HG02970 (cell line): ENCODE results near the gene GNL3.

Experiments
- ATAC-seq: cut with Tn5 transposase; IDR thresholded peaks from one replicate; pipeline ENCODE4 v1.9.1; 2021; ENCODE audit warnings: mild to moderate bottlenecking, moderate library complexity, moderate number of reproducible peaks; ENCODE audit not compliant: unreplicated experiment, low FRiP score

The GNL3 gene

DNA sequence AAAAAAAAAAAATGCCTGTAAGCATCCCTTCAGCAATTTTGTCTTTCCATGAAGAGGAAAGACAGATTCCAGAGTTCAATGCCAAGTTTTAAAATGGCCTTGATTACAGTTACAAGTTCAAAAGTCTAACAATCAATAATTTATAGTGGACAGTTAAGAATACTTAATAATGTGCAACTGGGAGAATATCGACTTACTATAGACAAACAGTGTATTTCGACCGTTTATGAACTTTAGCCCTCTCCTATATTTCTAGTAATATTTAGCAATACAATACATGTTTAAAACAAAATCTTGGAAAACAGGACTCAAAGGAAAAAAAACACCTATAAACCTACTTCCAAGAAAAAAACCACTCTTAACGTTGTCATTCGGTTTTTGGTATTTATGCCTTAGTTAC is 1.6 kb upstream of the GNL3 start:
- ATAC-seq, result no peak

DNA sequence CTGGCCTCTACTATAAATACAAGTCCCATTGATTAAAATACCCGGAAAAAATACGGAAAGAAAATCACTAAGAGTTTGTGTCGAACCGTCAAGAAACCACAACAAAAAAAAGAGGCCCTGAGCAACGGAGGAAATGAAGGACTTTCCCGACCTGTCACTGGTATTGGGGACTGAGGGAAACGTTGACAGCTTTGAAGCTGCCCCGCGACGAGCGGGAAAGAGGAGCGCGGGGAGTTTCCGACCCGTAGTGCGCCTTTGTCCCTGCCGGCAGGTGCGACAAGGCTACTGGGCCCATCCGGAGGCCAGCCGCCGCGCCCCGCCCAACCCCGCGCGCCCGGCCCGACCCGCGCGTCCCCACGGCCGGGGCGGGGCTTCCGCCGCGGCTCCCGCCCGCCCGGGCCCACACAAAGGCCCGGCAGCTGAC is 535 bp upstream of the GNL3 start:
- ATAC-seq, result peak; percentile 83

DNA sequence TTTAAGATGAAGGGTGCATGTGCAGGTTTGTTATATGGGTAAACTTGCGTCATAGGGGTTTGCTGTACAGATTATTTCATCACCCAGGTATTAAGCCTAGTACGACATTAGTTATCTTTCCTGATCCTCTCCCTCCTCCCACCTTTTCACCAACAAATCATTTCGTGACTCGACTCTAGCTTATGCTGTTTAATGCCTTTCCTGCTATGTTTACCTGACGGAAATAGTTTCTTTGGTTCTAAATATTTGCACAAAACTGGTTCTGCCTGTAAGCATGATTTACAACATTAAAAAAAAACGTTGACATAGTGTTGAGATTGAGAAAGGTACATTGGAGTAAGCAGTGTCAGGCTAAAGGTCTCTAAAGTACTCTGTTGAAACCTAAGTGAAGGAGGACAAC is 2.4 kb downstream of the GNL3 start:
- no peak for ATAC-seq

DNA sequence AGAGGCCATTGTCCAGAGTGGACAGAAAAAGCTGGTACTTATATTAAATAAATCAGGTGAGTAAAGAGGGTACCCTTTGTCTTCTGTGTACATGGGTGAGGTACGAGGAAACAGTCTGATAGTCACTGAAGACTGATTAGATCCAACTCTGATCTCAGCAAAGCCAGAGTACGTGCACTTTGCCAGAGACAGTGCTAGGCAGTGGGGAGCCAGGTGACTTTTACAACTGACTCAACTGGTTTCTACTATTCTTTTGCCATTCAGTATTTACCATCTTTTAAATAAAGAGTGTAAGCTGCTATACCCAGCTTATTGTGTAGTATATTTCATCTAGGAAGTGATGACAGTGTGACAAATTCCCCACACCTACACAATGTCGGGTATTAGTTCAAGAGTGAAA is 3.3 kb downstream of the GNL3 start:
- ATAC-seq, result no peak

DNA sequence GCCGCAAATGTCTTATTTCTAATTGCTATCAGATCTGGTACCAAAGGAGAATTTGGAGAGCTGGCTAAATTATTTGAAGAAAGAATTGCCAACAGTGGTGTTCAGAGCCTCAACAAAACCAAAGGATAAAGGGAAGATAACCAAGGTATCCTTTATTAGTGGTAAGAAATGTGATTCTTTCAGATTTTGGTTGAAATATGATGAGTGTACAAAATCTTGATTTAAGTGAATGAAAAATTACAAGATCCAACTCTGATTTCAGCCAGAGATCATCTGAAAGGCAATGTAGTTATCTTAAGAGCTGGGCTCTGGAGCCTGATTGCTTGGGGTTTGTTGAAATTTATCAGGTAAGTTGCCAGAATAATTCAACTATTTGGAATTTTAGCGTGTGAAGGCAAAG is 4.7 kb downstream of the GNL3 start:
- no peak for ATAC-seq

DNA sequence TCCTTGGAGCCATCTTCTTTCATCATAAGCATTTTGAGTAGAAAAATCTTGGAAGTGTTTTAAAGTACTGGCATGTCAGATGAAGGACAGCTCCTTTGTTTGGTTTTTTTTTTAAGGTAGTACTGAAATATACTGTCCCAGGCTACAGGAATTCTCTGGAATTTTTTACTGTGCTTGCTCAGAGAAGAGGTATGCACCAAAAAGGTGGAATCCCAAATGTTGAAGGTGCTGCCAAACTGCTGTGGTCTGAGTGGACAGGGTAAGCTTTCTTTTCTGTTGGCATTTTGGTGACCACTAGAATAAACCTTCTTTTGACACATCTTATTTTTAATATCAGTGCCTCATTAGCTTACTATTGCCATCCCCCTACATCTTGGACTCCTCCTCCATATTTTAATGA is 7.2 kb downstream of the GNL3 start:
- ATAC-seq, result no peak

DNA sequence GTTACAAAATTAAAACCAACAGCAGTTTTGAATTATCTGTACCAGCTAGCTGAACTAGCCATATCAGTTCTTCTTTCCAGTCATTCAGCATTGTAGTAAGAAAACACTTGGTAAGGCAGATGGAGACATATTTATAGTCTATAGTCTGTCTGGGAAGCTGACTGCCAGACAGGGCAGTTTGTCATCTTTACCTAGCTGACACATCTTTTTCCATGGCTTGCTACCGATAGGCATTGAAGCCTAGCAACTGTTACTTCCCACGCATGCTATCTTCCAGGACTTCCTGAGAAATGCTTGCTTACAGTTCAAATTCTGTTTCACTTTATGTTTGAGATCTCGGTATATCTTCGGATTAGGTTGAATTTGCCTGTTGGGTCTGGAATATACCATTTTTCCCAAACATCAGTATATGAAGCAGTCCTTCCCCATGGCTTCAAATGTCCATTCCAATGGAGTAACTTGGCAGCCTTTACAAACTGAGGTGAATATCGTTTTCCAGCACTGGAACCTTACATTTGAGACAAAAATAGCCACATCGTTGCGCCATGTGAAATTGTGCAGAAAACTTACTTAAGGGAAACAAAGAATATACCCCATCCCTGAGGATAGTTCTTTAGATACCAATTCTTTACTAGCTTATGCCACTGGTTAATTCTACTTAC is 8.8 kb downstream of the GNL3 start:
- no peak for ATAC-seq

DNA sequence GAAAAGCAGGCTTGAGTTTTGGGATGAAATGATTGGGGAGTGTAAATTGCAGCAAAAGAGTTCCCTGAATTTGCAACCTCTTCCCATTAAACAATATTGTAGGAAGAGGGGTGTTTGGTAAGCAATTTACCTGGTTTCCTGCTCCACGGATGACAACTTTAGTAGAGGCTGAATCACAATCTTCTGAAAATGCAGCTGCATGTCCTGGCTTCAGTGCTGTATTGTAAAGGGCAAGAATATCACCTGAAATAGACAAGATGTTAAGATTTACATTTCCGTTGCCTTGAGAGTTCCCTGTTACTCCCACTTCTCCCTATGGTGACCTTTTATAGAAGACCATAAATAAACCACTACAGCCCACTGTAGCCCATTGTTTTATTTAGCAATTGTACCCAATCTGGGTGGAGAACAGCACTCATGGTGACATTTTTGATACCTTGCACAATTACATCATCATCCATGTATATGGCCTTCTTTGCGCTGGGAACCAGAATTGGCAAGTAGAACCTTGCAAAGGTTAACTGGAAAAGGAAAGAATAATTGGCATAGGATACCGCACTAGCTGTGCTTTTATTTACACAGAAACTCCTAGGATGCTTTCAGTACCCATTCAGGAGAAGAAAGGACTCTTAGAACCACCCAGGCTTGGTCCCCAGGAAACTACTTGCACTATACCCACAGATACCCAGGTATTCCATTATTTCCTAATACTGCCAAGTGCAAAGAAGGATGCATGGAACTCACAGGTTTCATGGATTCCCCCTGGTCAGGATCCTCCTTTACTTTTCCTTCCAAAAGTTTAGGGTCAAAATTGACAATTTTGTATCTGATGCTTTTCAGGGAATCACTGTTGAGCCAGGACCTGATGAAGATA is 10.2 kb downstream of the GNL3 start:
- ATAC-seq, result no peak

DNA sequence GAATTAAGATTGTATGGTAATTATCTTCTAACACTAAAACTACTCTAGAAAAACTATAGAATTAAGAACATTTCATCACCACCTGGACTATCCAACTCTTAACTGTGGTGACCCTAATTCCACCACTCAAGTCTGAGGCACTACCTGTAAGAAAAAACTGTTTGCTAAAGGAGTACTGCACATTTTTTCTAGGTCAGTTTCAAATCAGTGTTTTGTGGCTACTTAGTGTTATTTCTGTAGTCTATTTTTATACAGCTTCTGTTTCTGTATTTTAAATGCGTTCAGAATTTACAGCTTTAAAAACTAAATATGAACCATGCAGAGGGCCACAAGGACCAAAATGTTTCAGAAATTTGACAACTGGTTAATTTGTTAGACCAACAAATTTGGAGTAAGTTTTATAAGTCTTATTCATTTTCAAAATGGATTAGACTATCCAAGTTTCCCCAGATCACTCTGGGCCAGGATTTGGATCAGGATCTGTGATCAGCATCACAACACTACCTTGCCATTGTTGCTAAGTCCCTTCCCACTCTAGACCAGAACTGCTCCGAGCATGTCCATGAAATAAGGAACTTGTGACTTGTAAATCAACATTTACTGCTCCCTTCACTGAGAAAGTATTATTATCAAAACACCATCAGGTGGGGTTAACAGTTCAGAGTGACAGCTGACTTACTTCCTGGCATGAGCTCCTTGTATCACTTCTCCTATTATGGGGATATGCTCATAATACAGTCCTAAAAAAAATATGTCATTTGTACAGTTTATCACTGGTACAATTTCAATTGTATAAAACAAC is 11.2 kb downstream of the GNL3 start:
- no peak for ATAC-seq

DNA sequence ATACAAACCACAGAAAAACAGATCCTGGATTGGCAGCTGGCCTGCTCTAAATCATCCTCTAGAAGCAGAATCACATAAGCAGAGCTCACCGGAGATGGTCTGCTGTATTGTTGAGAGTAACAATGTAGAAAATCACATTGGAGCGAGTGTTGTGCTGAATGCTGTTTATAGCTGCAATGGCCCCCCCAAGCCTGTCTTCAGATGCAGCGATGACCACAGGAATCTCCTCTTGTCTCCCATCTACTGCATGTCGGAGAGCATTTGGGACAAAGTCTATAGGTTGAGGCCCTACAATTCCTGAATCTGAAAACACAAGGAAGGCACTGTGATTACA is 11.8 kb downstream of the GNL3 start:
- no peak for ATAC-seq

DNA sequence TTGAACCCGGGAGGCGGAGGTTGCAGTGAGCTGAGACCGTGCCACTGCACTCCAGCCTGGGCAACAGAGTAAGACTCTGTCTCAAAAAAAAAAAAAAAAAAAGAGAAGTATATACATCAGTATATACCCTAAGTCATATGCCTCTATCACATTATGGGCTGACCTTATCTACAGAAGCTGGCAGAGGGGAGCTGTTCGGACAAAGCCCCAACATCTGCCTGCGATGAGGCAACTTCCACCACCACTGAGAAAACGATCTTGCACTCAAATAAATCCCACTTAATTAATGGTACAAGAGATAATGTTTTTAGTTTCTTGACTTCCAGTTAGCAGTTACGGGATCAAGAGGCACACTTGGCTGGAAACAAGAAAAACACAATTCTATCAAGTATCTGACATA is 17.5 kb downstream of the GNL3 start:
- ATAC-seq, result no peak

DNA sequence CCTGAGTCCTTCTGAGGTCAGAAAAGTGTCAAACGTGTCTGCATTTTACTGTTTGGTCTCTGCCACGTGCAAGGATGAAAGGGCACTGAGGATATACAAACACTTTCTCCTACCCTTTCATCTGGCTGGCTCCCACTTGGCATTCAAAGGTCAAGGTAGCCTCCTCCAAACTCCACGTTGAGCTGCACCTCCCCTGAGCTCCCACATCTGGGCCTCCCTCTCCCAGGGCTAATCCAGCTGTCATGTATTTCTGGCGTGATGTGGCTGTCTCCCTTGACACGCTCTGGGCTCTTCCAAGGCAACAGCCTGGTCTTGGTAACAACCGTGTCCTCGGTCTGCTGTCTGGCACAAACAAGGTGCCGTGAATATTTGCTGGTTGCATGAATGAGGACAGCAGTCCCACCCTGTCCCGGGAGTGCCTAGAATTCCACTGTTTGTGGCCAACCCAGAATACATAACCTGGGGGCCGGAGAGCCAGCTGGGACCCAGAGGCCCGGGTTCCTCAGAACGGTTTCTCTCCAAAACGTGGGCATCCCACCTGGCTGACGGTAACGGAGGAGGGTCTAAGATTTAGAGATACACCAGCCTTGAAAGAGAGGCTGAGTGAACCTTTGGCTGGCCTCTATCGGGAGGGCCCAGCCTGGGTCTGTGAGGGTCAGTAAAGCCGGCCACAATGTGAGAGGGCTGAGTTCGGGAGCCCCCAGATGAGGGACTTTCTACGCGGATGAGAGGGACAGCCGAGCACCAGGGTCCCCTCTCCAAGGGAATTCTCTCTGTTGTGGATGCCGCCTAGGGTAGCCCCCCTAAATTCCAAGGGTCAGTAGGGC is 19.0 kb downstream of the GNL3 start:
- no peak for ATAC-seq

DNA sequence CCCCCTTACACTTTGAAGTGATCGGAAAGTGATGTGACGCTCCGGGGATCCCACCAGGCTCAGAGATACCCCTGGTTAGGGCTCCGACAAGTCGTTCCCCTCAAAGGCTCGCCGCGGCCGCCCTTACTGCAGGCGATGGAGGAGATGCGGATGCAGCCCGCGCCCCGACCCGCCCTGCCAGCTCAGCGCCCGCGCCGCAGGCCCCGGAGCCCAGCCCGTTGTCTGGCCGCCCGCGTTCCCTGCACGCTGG is 19.5 kb downstream of the GNL3 start:
- ATAC-seq, result no peak

DNA sequence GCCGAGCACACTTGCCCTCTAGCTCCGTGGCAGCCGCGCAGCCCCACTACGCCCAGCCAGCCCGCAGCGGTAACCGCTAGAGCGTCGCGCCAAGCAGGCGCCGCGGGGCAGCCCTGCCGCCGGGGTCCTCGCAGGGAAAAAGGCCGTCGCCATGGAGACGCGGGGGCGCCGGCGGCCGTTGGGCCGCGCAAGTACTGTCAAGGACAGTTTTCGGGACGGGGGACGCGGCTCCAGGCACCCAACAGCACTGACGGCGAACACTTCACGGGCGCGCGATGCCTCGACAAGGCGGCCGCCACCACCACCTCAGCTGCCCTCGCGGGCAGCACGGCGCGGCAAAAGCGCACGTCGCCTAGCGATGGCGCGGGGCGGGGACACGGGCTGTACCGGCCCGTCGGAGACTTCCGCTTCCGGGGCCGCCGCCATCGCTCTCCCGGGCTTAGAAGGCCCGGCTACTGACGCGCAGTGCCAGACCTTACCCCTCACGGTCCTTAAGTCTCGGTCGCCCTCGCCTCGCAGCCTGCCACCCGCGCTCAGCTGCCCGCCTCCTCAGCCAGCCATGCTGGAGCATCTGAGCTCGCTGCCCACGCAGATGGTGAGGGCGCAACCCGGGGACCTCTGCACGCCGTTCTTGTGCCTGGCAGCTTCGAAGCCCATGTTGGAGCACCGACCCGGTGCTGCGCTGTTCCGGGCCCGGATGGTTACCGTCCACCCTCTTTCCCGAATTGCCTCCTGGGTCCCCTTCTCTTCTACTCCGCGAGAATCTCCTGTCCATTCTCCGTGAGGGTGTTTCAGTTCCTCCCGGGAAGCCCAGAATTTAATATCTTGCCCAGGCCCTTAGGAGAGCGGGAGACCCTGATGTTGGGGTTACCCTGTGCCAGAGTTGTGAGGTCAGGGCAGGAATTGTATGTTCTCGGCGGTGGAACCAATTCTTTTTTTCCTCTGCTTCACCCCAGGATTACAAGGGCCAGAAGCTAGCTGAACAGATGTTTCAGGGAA is 20.2 kb downstream of the GNL3 start, which contains the start of the genes GLT8D1 and SPCS1:
Gene GLT8D1 (minus strand): TSS at position 104 of the 999 bp plus-strand sequence. CDS start 5,331 bp downstream, outside the sequence.
Gene SPCS1 (plus strand): TSS at position 419 of the 999 bp plus-strand sequence. CDS start 141 bp downstream, at position 560.
- peak; percentile 71 for ATAC-seq

DNA sequence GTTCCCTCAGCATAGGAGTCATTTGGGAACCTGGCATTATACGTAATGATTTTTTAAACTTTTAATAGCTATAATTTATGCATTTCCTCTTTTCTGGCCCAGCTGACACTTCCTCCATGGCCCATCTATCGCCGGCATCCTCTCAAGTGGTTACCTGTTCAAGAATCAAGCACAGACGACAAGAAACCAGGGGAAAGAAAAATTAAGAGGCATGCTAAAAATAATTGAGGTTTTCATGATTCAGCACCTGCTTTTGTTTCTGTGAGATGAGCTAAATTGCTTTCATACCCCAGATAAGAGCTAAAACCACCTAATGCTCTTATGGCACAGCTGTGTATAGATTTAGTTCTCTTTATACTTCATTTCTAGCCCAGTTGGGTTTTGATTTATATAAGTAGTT is 21.8 kb downstream of the GNL3 start:
- ATAC-seq, result no peak

DNA sequence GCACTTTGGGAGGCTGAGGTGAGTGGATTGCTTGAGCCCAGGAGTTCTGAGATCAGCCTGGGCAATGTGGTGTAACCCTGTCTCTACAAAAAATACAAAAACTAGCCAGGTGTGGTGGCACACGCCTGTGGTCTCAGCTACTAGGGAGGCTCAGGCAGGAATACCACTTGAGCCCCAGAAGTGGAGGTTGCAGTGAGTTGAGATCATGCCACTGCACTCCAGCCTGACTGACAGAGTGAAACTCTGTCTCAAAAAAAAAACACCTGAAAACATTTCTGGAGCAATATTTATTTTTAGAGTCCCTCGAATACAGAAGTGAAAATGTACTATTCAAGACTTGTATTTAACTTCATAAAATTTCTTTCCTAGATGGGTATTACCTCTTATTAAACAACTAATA is 24.7 kb downstream of the GNL3 start:
- no peak for ATAC-seq

DNA sequence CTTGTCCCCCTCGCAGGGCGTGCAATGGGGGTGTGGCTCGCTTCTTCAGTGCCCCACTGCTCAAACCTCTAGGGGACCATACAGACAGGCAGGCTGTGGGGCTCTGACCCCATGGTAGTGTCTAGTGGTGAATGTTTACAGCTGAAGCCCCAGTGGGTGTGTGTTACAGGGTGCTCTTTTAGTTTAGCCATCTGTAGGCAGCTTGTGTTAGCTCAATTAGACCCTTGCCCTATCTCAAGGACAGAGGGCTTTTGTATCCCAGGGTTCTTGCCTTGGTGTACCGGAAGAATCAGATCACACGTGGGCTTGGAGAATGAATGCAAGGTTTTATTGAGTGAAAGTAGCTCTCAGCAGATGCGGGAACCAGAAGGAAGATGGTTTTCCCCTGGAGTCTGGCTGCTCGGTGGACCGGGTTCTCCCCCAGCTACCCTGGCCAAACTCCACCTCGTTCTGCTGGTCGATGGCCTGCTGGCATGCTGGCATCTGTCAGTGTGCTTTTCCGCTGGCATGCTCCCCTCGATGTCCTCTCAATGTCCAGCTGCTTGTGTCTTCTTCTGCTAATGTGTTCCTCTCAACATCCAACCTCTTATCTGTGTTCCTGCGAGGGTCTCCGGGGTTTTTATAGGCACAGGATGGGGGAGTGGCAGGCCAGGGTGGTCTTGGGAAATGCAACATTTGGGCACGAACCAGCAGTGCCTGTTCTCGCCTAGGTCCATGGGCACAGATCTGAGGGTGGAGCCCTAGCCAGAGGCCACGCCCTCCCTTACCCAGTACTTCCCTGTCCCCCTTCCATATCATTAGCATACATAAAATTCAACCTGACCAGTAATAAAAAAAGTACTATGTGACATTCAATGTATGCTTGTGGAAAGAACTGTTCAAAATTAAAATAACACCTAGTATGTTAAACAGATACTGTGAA is 26.7 kb downstream of the GNL3 start:
- ATAC-seq, result no peak
